ENCODE data around the gene SAPCD2.
"Not testable (repeated sequence)": the region's sequence is repeated elsewhere in the genome, so short reads cannot be mapped to it uniquely, and the experiment has no call there.

The SAPCD2 gene

GRCh38 chr9:137046088-137046787 is 24.1 kb downstream of the SAPCD2 start, which contains the start of gene NPDC1:
Gene NPDC1, minus strand, starts transcription at chr9:137046177. Its CDS starts 188 bp downstream, at chr9:137045989.
- peak; percentile 61 to 74 for DNase-seq

GRCh38 chr9:137045294-137046087 is 24.9 kb downstream of the SAPCD2 start:
- peak; percentile 61 to 70 for DNase-seq

GRCh38 chr9:137044502-137045177 is 25.7 kb downstream of the SAPCD2 start:
- peak; percentile 70 for DNase-seq

GRCh38 chr9:137044037-137044436 is 26.3 kb downstream of the SAPCD2 start:
- peak in 1 of 2 experiments; percentile 26 for DNase-seq

- DNase-seq: no peak
These were observed 27.3 kb downstream of the SAPCD2 start for GRCh38 chr9:137042751-137043727.

GRCh38 chr9:137041124-137041523 is 29.2 kb downstream of the SAPCD2 start:
- DNase-seq: no peak

- no peak for DNase-seq
These were observed 29.8 kb downstream of the SAPCD2 start for GRCh38 chr9:137040568-137040967.

GRCh38 chr9:137039611-137040366 is 30.6 kb downstream of the SAPCD2 start:
- DNase-seq: no peak

- DNase-seq: no peak
These were observed 31.4 kb downstream of the SAPCD2 start for GRCh38 chr9:137038916-137039315.

- DNase-seq: no peak
These were observed 32.9 kb downstream of the SAPCD2 start for GRCh38 chr9:137037483-137037882.

GRCh38 chr9:137037035-137037434 is 33.3 kb downstream of the SAPCD2 start:
- no peak for DNase-seq

- no peak for DNase-seq
These were observed 34.4 kb downstream of the SAPCD2 start for GRCh38 chr9:137035937-137036336.

GRCh38 chr9:137035507-137035834 is 34.9 kb downstream of the SAPCD2 start:
- DNase-seq: no peak

GRCh38 chr9:137034709-137035506 is 35.4 kb downstream of the SAPCD2 start:
- DNase-seq: peak; percentile 72 to 89

GRCh38 chr9:137034039-137034708 is 36.2 kb downstream of the SAPCD2 start:
- peak in 1 of 2 experiments; percentile 20 for DNase-seq

GRCh38 chr9:137033481-137033880 is 36.9 kb downstream of the SAPCD2 start:
- not testable (repeated sequence) for DNase-seq

GRCh38 chr9:137032858-137033257 is 37.5 kb downstream of the SAPCD2 start:
- no peak for DNase-seq

- DNase-seq: peak; percentile 45 to 75
These were observed 38.3 kb downstream of the SAPCD2 start, which contains the start of gene FUT7 for GRCh38 chr9:137031904-137032640. Gene FUT7, minus strand, starts transcription at chr9:137032088. Its CDS starts 97 bp downstream, at chr9:137031991.
